Prostate gland (tissue), 2 donors: Measurements from ENCODE around the gene EXOC5.

Source experiments
- POLR2A ChIP-seq: fragments of 450-650 bp; IDR thresholded peaks from one replicate; pipeline ENCODE4 v1.6.1; 2016; ENCODE audit warnings: antibody characterized with exemption, mild to moderate bottlenecking
- POLR2AphosphoS5 ChIP-seq: sonication (generic); formaldehyde crosslinking; IDR thresholded peaks from one replicate; pipeline ENCODE4 v1.6.1; 2017; ENCODE audit warnings: antibody characterized with exemption
- TF ChIP-seq, protein P1 (sequence below), 4 experiments: fragments of 200-600 bp in 2 of 4; fragments of 450-650 bp in 2 of 4; sonication (generic) in 2 of 4; IDR thresholded peaks; 1 replicate in 3 of 4; 2 replicates in 1 of 4; pipeline ENCODE4 v1.5.1; 2016 to 2019; ENCODE audit warnings: antibody characterized with exemption in 4 of 4, mild to moderate bottlenecking in 2 of 4, moderate library complexity in 2 of 4

DNA sequence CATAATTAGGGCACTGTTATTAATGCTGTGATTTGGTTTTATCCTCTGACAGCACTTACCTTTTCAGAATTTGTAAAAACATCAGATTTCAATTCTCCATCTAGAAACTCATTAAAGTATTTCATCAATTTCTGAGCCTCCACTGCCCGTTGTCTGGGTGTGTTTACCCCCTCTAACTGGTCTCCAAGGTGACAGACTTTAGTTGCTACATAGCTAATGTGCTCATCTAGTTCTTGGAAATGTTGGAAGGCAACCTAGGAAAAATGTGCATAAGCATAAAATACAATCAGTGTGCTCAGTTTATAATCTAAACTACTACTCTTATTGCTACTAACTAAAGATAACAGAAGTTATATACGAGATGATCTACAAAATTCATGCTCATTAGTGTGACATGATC is 24.6 kb downstream of the EXOC5 start:
- TF ChIP-seq, protein P1, sequence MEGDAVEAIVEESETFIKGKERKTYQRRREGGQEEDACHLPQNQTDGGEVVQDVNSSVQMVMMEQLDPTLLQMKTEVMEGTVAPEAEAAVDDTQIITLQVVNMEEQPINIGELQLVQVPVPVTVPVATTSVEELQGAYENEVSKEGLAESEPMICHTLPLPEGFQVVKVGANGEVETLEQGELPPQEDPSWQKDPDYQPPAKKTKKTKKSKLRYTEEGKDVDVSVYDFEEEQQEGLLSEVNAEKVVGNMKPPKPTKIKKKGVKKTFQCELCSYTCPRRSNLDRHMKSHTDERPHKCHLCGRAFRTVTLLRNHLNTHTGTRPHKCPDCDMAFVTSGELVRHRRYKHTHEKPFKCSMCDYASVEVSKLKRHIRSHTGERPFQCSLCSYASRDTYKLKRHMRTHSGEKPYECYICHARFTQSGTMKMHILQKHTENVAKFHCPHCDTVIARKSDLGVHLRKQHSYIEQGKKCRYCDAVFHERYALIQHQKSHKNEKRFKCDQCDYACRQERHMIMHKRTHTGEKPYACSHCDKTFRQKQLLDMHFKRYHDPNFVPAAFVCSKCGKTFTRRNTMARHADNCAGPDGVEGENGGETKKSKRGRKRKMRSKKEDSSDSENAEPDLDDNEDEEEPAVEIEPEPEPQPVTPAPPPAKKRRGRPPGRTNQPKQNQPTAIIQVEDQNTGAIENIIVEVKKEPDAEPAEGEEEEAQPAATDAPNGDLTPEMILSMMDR (IDR thresholded peaks at IDR 0.05) = no peak
- TF ChIP-seq POLR2AphosphoS5 (no peak), POLR2A (no peak)
